OCI-LY7 (cell line): ENCODE measurements around the gene MORN5. TPM values are rescaled to one million over a fixed set of nuclear protein-coding genes. Genes with fewer than 3 reads are reported as not detected.

ENCODE experiments used
- BruUV-seq: library from RNA; stranded (reverse); fragments of 400-500 nt; replicated peaks from 2 replicates; lab custom pipeline; 2021; lab: Mats Ljungman, UMichigan
- CTCF ChIA-PET: fragments of 300-600 bp; sonication (Branson Sonifier 250); formaldehyde crosslinking; loops from one replicate; lab custom pipeline; 2022; ENCODE audit warnings: antibody characterized with exemption; ENCODE audit not compliant: unreplicated experiment; lab: Charles Lee
- POLR2A ChIA-PET: fragments of 300-600 bp; sonication (Branson Sonifier 250); formaldehyde crosslinking; loops from one replicate; lab custom pipeline; 2022; ENCODE audit warnings: antibody characterized with exemption; lab: Charles Lee
- DNase-seq: peaks from one replicate; pipeline ENCODE4 v3.0.0-alpha.2; 2015; ENCODE audit warnings: low spot score
- H2AFZ ChIP-seq: fragments of 200-600 bp; sonication (generic), shearing (Covaris generic); 2 replicates; pipeline ENCODE4 v1.6.1; 2014; ENCODE audit warnings: mild to moderate bottlenecking, antibody characterized with exemption, low read length, moderate library complexity
- H3K27ac ChIP-seq: fragments of 200-600 bp; sonication (generic); 2 replicates; pipeline ENCODE4 v1.5.1; 2014; ENCODE audit warnings: mixed run types, low read depth, mild to moderate bottlenecking, moderate library complexity, low read length, inconsistent platforms; ENCODE audit not compliant: poor library complexity, severe bottlenecking
- H3K36me3 ChIP-seq: fragments of 200-600 bp; sonication (generic); 2 replicates; pipeline ENCODE4 v1.6.1; 2014; ENCODE audit warnings: mild to moderate bottlenecking, antibody characterized with exemption, low read length, moderate library complexity, mixed read lengths; ENCODE audit not compliant: insufficient read depth
- H3K4me1 ChIP-seq: fragments of 200-600 bp; sonication (generic); 2 replicates; pipeline ENCODE4 v1.5.1; 2014; ENCODE audit warnings: mild to moderate bottlenecking, low read length; ENCODE audit not compliant: insufficient read depth, poor library complexity, severe bottlenecking
- H3K4me2 ChIP-seq: fragments of 200-600 bp; sonication (generic); 2 replicates; pipeline ENCODE4 v1.6.1; 2014; ENCODE audit warnings: mild to moderate bottlenecking, low read length
- H3K4me3 ChIP-seq: fragments of 200-600 bp; sonication (generic); 2 replicates; pipeline ENCODE4 v1.5.1; 2014; ENCODE audit warnings: mild to moderate bottlenecking, low read depth, low read length; ENCODE audit not compliant: poor library complexity, severe bottlenecking
- H3K79me2 ChIP-seq: fragments of 200-600 bp; sonication (generic); 2 replicates; pipeline ENCODE4 v1.6.1; 2016; ENCODE audit warnings: low read depth, mild to moderate bottlenecking, low read length, moderate library complexity, mixed read lengths; ENCODE audit not compliant: insufficient read depth
- H3K9me2 ChIP-seq: fragments of 200-600 bp; sonication (generic); 2 replicates; pipeline ENCODE4 v1.6.1; 2016; ENCODE audit warnings: mild to moderate bottlenecking, low read length, mixed read lengths; ENCODE audit not compliant: insufficient read depth
- H3K9me3 ChIP-seq: fragments of 200-600 bp; sonication (generic); 2 replicates; pipeline ENCODE4 v1.6.1; 2014; ENCODE audit warnings: mild to moderate bottlenecking, mixed run types, low read length, mixed read lengths
- H4K20me1 ChIP-seq: fragments of 200-600 bp; sonication (generic); 2 replicates; pipeline ENCODE4 v1.6.1; 2014; ENCODE audit warnings: mild to moderate bottlenecking, antibody characterized with exemption, low read length, moderate library complexity, mixed read lengths; ENCODE audit not compliant: insufficient read depth
- EZH2phosphoT487 ChIP-seq: fragments of 200-600 bp; sonication (generic); IDR thresholded peaks from 2 replicates; pipeline ENCODE4 v1.6.1; 2018; ENCODE audit warnings: low read depth, borderline replicate concordance, mild to moderate bottlenecking, mixed run types, antibody characterized with exemption, low read length, moderate library complexity, mixed read lengths
- intact Hi-C: fragments of 100-400 bp; cut with micrococcal nuclease; formaldehyde crosslinking; loops from one replicate; pipeline ENCODE4 v1.10.0; 2022; ENCODE audit not compliant: unreplicated experiment
- total RNA-seq, 2 experiments: library from RNA; depleted of rRNA in 1 of 2; stranded (reverse); fragments of >200 nt in 1 of 2; shearing (Covaris generic) in 1 of 2; gene quantifications; 2 replicates each; pipeline ENCODE4 v1.2.3, GENCODE V29; 2014 to 2022
- TF ChIP-seq, protein P1 (sequence below): fragments of 200-600 bp; sonication (generic); conservative IDR thresholded peaks from 2 replicates; pipeline ENCODE4 v1.5.1; 2014; ENCODE audit warnings: mild to moderate bottlenecking, antibody characterized with exemption, low read length, moderate library complexity, mixed read lengths

Gene MORN5
- total RNA-seq, 2 experiments from 2014 or later, result not detected

DNA sequence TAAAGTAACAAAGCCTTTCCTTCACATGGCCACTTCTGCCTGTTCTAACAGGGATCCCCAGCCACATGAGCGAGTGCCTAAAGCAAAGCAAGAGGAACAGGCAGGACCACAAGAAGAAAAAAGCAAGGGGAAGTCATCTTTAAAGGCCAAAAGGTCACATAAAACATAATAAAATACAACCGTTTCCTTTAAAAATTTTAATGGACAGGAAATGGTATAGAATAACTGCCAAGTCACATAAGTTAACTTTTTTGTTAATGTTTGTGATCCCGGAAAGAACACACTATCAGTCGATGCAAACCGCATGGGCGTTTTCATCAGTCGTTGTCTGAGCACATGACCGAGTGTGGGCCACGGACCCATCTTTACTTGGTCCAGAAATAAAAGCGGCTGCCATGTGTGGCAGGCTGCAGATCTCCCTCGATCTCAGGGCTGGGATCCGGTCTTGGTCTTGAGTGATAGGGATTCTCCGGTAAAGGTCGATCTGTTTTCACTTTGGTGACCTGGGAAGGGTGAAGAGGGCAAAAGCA is 15.8 kb upstream of the MORN5 start:
- no TSS peak for BruUV-seq
- CTCF ChIA-PET, result no interaction called here
- Histone ChIP-seq H2AFZ (no peak overlapping the region), H3K36me3 (peaks cover 69% of the 10 kb centered on the region), H3K4me1 (no peaks in the 10 kb centered on the region), H3K9me2 (no peaks in the 10 kb centered on the region), H3K9me3 (no peaks in the 10 kb centered on the region), H3K4me3 (no peak overlapping the region), H3K4me2 (no peak overlapping the region), H3K79me2 (no peaks in the 10 kb centered on the region), H3K27ac (no peak overlapping the region), H4K20me1 (no peaks in the 10 kb centered on the region)
- no peak for TF ChIP-seq EZH2phosphoT487
- TF ChIP-seq, protein P1, sequence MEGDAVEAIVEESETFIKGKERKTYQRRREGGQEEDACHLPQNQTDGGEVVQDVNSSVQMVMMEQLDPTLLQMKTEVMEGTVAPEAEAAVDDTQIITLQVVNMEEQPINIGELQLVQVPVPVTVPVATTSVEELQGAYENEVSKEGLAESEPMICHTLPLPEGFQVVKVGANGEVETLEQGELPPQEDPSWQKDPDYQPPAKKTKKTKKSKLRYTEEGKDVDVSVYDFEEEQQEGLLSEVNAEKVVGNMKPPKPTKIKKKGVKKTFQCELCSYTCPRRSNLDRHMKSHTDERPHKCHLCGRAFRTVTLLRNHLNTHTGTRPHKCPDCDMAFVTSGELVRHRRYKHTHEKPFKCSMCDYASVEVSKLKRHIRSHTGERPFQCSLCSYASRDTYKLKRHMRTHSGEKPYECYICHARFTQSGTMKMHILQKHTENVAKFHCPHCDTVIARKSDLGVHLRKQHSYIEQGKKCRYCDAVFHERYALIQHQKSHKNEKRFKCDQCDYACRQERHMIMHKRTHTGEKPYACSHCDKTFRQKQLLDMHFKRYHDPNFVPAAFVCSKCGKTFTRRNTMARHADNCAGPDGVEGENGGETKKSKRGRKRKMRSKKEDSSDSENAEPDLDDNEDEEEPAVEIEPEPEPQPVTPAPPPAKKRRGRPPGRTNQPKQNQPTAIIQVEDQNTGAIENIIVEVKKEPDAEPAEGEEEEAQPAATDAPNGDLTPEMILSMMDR, result no peak
- DNase-seq, result no peak
- POLR2A ChIA-PET, result interaction anchor here (1.4 kb wide), 1 partner anchor 10 kb away, joined by 3 read pairs; no protein-coding TSS in a partner anchor
- intact Hi-C loops, result no loop called here

DNA sequence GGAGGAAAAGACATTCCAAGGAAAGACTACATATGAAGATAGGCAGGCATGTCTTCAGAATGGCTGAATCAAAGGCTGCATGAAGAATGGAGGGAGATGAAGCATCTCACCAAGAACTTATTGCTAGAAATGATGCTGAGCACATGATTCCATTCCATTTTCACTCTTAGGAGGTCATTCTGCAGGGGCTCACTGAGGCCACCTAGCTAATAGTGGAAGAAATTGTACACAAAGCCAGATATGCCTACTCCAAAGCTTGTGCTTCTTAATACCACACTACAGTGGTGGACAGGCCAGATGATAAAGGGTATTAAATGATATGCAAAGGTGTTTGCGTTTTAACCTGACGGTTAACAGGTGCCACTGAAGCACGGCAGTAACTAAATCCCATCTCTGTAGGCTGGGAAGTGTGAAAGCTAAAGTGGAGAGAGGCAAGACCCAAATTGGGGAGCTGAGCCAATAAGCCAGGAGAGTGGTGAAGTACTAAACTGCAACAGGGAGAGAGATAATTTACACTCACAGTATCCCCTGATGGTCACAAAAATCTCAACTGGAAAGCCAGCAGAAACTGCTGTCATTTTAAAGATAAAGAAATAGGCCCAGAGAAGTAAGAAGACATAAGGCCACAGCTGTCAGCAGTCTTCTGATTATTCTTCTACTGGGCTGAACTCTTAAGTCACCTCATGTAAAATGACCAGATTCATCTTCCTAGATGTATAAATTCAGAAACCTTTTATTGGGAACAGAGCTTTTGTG is 14.7 kb upstream of the MORN5 start:
- no peak overlapping the region for H3K4me3 ChIP-seq
- no peaks in the 10 kb centered on the region for H3K9me3 ChIP-seq
- H3K36me3 ChIP-seq, result peaks cover 78% of the 10 kb centered on the region
- intact Hi-C loops, result no loop called here
- no TSS peak for BruUV-seq
- no peaks in the 10 kb centered on the region for H3K4me1 ChIP-seq
- H3K4me2 ChIP-seq, result no peak overlapping the region
- TF ChIP-seq, protein P1, result peak; percentile 75
- no peak for TF ChIP-seq EZH2phosphoT487
- H4K20me1 ChIP-seq, result no peaks in the 10 kb centered on the region
- no peak overlapping the region for H2AFZ ChIP-seq
- DNase-seq, result peak; percentile 18
- H3K9me2 ChIP-seq, result no peaks in the 10 kb centered on the region
- no peaks in the 10 kb centered on the region for H3K79me2 ChIP-seq
- POLR2A ChIA-PET, result interaction anchor here (0.6 kb wide), 1 partner anchor 71 kb away, joined by 3 read pairs; no protein-coding TSS in a partner anchor
- no peak overlapping the region for H3K27ac ChIP-seq
- CTCF ChIA-PET, result no interaction called here

DNA sequence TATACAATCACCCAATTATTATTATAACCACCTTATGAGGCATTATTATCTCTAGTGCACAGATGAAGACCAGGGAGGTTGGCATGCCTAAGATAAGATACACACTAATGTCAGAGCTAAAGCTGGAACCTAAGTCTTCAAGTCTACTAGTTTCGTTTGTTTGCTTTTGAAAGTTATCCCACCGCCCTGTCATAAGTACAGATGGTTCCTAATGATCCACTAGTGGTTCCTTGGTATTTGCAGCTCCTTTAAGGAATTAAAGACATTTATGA is 14.2 kb upstream of the MORN5 start:
- Histone ChIP-seq H3K4me2 (no peak overlapping the region), H3K9me3 (no peaks in the 10 kb centered on the region), H3K27ac (no peak overlapping the region), H3K36me3 (peaks cover 82% of the 10 kb centered on the region), H3K79me2 (no peaks in the 10 kb centered on the region), H3K4me1 (no peaks in the 10 kb centered on the region), H2AFZ (no peak overlapping the region), H3K9me2 (no peaks in the 10 kb centered on the region), H4K20me1 (no peaks in the 10 kb centered on the region), H3K4me3 (no peak overlapping the region)
- ChIA-PET POLR2A (interaction anchor here (0.6 kb wide), 1 partner anchor 71 kb away, joined by 3 read pairs; no protein-coding TSS in a partner anchor), CTCF (no interaction called here)
- no TSS peak for BruUV-seq
- no peak for TF ChIP-seq EZH2phosphoT487
- TF ChIP-seq, protein P1, result no peak
- intact Hi-C loops, result no loop called here
- DNase-seq, result no peak
